ENCODE data around the gene ITGAX. TPM values are rescaled to one million over a fixed set of nuclear protein-coding genes. Genes with fewer than 3 reads are reported as not detected.

ITGAX gene
- total RNA-seq, 1 donor from 2014 or later, result not detected

DNA sequence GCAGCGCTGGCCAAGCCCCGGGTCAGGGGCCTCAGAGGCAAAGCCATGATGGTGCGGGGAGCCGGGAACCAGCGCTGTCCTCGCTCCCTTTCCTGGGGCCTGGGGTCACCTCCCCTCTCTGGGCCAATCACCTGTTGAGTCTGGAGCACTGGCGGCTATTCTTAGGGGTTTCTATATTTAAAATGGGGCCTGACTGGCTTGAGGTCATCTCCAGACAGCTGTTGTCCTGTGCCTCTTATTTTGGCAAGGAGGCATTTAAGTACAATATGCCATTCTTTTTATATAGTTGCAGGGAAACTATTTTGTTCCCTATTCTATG is 73.3 kb downstream of the ITGAX start, which contains the start of gene COX6A2:
Gene COX6A2 (minus strand): TSS at position 82 of the 319 bp plus-strand sequence. CDS start 35 bp downstream, at position 47.
- no peak for DNase-seq (ENCODE audit: low spot score)
- Mint-ChIP-seq H3K4me1 (ENCODE audit: low read depth) (no peaks in the 10 kb centered on the region), H3K4me3 (ENCODE audit: unreplicated experiment) (no peak within 1 kb of the TSS), H3K36me3 (ENCODE audit: low read depth) (no peaks in the 10 kb centered on the region), H3K9me3 (ENCODE audit: low read depth) (no peaks in the 10 kb centered on the region), H3K27me3 (ENCODE audit: low read depth) (peaks cover 44% of the 10 kb centered on the region), H3K27ac (ENCODE audit: unreplicated experiment) (no peak within 1 kb of the TSS)
- TF ChIP-seq, protein P1, sequence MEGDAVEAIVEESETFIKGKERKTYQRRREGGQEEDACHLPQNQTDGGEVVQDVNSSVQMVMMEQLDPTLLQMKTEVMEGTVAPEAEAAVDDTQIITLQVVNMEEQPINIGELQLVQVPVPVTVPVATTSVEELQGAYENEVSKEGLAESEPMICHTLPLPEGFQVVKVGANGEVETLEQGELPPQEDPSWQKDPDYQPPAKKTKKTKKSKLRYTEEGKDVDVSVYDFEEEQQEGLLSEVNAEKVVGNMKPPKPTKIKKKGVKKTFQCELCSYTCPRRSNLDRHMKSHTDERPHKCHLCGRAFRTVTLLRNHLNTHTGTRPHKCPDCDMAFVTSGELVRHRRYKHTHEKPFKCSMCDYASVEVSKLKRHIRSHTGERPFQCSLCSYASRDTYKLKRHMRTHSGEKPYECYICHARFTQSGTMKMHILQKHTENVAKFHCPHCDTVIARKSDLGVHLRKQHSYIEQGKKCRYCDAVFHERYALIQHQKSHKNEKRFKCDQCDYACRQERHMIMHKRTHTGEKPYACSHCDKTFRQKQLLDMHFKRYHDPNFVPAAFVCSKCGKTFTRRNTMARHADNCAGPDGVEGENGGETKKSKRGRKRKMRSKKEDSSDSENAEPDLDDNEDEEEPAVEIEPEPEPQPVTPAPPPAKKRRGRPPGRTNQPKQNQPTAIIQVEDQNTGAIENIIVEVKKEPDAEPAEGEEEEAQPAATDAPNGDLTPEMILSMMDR (IDR thresholded peaks at IDR 0.05), result no peak

DNA sequence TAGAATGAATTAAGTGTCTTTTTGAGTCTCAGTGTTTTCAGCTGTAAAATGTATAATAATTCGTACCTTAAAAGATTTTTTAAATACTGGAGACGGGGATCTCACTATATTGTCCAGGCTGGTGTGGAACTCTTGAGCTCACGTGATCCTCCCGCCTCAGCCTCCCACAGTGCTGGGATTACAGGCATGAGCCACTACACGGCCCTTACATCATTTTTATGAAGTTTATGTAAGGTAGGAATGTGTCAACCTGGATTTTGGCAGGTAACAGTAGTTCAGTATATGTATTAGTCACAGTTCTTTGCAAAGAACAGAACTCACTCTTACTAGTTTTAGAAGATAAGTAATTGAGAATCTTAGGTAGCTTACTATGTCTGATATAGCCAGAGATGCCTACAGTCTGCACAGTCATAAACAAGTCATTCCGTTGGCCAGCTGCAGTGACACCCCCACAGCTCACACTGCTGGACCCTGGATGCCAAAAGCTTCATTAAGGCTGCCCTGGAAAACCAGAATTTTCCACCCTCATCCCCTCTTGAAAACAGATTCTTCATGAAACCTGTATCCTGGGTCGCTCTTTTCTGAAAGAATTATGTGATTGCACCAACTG is 73.8 kb downstream of the ITGAX start:
- H3K4me1 Mint-ChIP-seq (ENCODE audit: low read depth), result no peaks in the 10 kb centered on the region
- no peaks in the 10 kb centered on the region for H3K36me3 Mint-ChIP-seq (ENCODE audit: low read depth)
- no peak overlapping the region for H3K4me3 Mint-ChIP-seq (ENCODE audit: unreplicated experiment)
- H3K27me3 Mint-ChIP-seq (ENCODE audit: low read depth), result peaks cover 39% of the 10 kb centered on the region
- TF ChIP-seq, protein P1 (IDR thresholded peaks at IDR 0.05), result no peak
- no peaks in the 10 kb centered on the region for H3K9me3 Mint-ChIP-seq (ENCODE audit: low read depth)
- peak; percentile 3 for DNase-seq (ENCODE audit: low spot score)
- H3K27ac Mint-ChIP-seq (ENCODE audit: unreplicated experiment), result no peak overlapping the region

DNA sequence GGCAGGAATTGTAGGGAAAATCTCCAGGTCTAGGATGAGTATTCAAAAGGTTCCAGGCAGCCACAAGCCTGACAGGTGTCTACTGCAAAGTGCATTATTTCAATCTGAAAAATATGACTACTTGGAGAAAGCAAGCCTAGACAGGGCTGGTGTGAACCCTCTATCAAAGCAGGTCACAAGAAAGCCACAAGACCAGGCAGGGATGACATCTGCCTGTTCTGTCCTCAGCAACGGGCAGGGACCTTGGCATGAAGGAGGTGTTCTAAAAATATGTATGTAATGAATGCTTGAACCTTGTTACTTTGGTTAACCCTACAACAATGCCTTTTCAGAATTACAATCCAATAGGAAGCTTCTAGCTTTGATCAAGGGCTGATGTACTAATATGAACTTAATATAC is 74.3 kb downstream of the ITGAX start:
- peaks cover 34% of the 10 kb centered on the region for H3K27me3 Mint-ChIP-seq (ENCODE audit: low read depth)

DNA sequence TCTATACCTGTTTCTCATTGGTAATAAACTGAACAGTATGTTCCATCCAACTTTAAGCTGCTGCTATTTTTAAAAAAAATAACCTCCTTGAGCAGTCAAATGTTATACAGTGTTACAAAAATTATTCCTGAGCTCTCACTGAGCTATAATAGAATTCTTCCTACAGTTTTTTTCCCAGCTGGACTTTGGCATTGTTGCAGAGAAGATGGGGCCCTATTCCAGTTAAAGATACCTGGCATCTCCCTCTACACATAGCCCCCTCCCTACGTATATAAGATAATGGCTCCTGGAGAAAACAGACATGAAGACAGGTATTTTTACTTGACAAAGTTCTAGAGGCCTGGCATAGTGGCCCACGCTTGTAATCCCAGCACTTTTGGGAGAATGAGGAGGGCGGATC is 74.8 kb downstream of the ITGAX start:
- no peak for DNase-seq (ENCODE audit: low spot score)
- TF ChIP-seq, protein P1 (IDR thresholded peaks at IDR 0.05), result no peak
- H3K4me1 Mint-ChIP-seq (ENCODE audit: low read depth), result no peaks in the 10 kb centered on the region
- H3K36me3 Mint-ChIP-seq (ENCODE audit: low read depth), result no peaks in the 10 kb centered on the region
- H3K9me3 Mint-ChIP-seq (ENCODE audit: low read depth), result no peaks in the 10 kb centered on the region
- H3K27ac Mint-ChIP-seq (ENCODE audit: unreplicated experiment), result no peak overlapping the region
- peaks cover 31% of the 10 kb centered on the region for H3K27me3 Mint-ChIP-seq (ENCODE audit: low read depth)
- no peak overlapping the region for H3K4me3 Mint-ChIP-seq (ENCODE audit: unreplicated experiment)

More for the DNA sequence above, 74.3 kb downstream of the ITGAX start:
- H3K9me3 Mint-ChIP-seq (ENCODE audit: low read depth), result no peaks in the 10 kb centered on the region
- H3K4me1 Mint-ChIP-seq (ENCODE audit: low read depth), result no peaks in the 10 kb centered on the region
- TF ChIP-seq, protein P1 (IDR thresholded peaks at IDR 0.05), result no peak
- H3K27ac Mint-ChIP-seq (ENCODE audit: unreplicated experiment), result no peak overlapping the region
- DNase-seq (ENCODE audit: low spot score), result peak; percentile 13
- H3K36me3 Mint-ChIP-seq (ENCODE audit: low read depth), result no peaks in the 10 kb centered on the region
- no peak overlapping the region for H3K4me3 Mint-ChIP-seq (ENCODE audit: unreplicated experiment)

DNA sequence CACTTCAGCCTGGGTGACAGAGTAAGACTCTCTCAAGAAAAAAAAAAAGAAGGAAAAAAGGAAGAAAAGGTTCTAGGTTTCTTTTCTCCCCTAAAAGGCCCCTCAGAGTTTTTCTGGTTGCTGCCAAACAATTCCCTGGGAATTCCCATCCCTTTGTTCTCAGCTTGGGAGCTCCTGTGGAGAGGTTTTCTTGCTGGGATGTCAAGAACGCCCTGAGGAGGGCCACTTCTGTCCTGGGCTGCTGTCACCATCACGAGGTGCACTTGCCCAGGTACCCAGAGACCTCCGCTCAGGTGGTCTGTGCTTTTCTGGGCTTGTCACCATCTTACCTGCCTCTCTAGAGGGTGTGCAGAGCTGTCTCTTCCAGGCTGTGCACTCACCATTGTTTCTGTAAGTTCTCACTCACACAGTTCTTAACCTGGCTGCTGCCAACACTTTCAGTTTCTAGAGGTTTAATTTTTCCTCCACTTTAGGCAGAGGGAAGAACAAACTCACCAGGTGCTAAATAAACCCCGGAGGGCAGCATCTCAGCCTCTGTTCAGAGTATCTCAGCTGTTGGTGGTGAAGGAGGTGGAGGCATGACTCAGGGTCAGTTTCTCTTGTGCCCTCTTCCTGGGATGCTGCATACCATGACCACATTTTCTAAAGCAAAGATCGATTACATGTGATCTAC is 75.5 kb downstream of the ITGAX start:
- H3K9me3 Mint-ChIP-seq (ENCODE audit: low read depth), result no peaks in the 10 kb centered on the region
- H3K4me3 Mint-ChIP-seq (ENCODE audit: unreplicated experiment), result no peak overlapping the region
- H3K27ac Mint-ChIP-seq (ENCODE audit: unreplicated experiment), result no peak overlapping the region

More for the DNA sequence above, 75.5 kb downstream of the ITGAX start:
- Mint-ChIP-seq H3K27me3 (ENCODE audit: low read depth) (peaks cover 24% of the 10 kb centered on the region), H3K4me1 (ENCODE audit: low read depth) (no peaks in the 10 kb centered on the region), H3K36me3 (ENCODE audit: low read depth) (no peaks in the 10 kb centered on the region)
- TF ChIP-seq, protein P1 (IDR thresholded peaks at IDR 0.05), result no peak
- DNase-seq (ENCODE audit: low spot score), result peak; percentile 19

Other genes starting within 250 kb of the ITGAX start
- gene BCKDK, start 246.8 kb upstream of the ITGAX start, total RNA-seq, result 36.3 to 44.5 TPM (median 41.9 TPM) in 3 replicates
- 28.3 to 43.2 TPM (median 34.7 TPM) in 3 replicates for gene KAT8, start 237.5 kb upstream of the ITGAX start, total RNA-seq
- not detected in 3 replicates for gene PRSS8, start 219.4 kb upstream of the ITGAX start, total RNA-seq
- gene PRSS36, start 205.1 kb upstream of the ITGAX start, total RNA-seq, result 0.35 to 0.39 TPM in 2 of 3 replicates, not detected in the other
- 226 to 414 TPM (median 231 TPM) in 3 replicates for gene FUS, start 175.0 kb upstream of the ITGAX start, total RNA-seq
- gene PYCARD, start 152.4 kb upstream of the ITGAX start, total RNA-seq, result 2.7 to 2.9 TPM (median 2.8 TPM) in 3 replicates
- gene TRIM72, start 141.1 kb upstream of the ITGAX start, total RNA-seq, result not detected in 3 replicates
- not detected in 3 replicates for gene PYDC1, start 138.0 kb upstream of the ITGAX start, total RNA-seq
- gene ITGAM, start 95.2 kb upstream of the ITGAX start, total RNA-seq, result not detected in 3 replicates
- gene ITGAD, start 38.2 kb downstream of the ITGAX start, total RNA-seq, result not detected in 3 replicates
- gene COX6A2, start 73.2 kb downstream of the ITGAX start, total RNA-seq, result not detected in 3 replicates
- gene ZNF843, start 87.6 kb downstream of the ITGAX start, total RNA-seq, result 2.3 to 3.7 TPM (median 2.8 TPM) in 3 replicates
- gene ARMC5, start 104.3 kb downstream of the ITGAX start, total RNA-seq, result 12.2 to 13.2 TPM (median 12.4 TPM) in 3 replicates
- gene TGFB1I1, start 117.0 kb downstream of the ITGAX start, total RNA-seq, result 124 to 224 TPM (median 221 TPM) in 3 replicates
- not detected in 3 replicates for gene SLC5A2, start 127.9 kb downstream of the ITGAX start, total RNA-seq
- 52.7 to 67.5 TPM (median 58.3 TPM) in 3 replicates for gene RUSF1, start 153.2 kb downstream of the ITGAX start, total RNA-seq
- not detected in 3 replicates for gene AHSP, start 172.7 kb downstream of the ITGAX start, total RNA-seq